Subcutaneous abdominal adipose tissue (tissue), 5 donors: ENCODE measurements around the gene PRAMEF33.
"Not testable (repeated sequence)": the region's sequence is repeated elsewhere in the genome, so short reads cannot be mapped to it uniquely, and the experiment has no call there.

Experiments used
- H3K27ac ChIP-seq: one replicate; pipeline ENCODE4 v1.7.0; 2013; ENCODE audit warnings: low read depth, mild to moderate bottlenecking, inconsistent platforms, low read length, moderate library complexity
- H3K27me3 ChIP-seq, 5 donors: one replicate each; pipeline ENCODE4 v1.7.0; 2013; ENCODE audit warnings: low read length in 5 of 5, inconsistent platforms in 1 of 5; ENCODE audit not compliant: control insufficient read depth in 5 of 5, insufficient read depth in 4 of 5
- H3K36me3 ChIP-seq, 5 donors: one replicate each; pipeline ENCODE4 v1.7.0; 2013; ENCODE audit warnings: low read length in 5 of 5; ENCODE audit not compliant: control insufficient read depth in 5 of 5, insufficient read depth in 5 of 5
- H3K4me1 ChIP-seq, 5 donors: one replicate each; pipeline ENCODE4 v1.7.0; 2013; ENCODE audit warnings: low read length in 5 of 5, mild to moderate bottlenecking in 3 of 5, moderate library complexity in 1 of 5; ENCODE audit not compliant: control insufficient read depth in 5 of 5, insufficient read depth in 5 of 5
- H3K4me3 ChIP-seq, 5 donors: one replicate each; pipeline ENCODE4 v1.7.0; 2013; ENCODE audit warnings: low read length in 5 of 5, low read depth in 1 of 5
- H3K9ac ChIP-seq, 5 donors: one replicate each; pipeline ENCODE4 v1.7.0; 2013; ENCODE audit warnings: low read length in 5 of 5, mild to moderate bottlenecking in 4 of 5, moderate library complexity in 3 of 5
- H3K9me3 ChIP-seq, 5 donors: one replicate each; pipeline ENCODE4 v1.7.0; 2013; ENCODE audit warnings: low read length in 5 of 5; ENCODE audit not compliant: control insufficient read depth in 5 of 5
- donor health status: healthy.
- donor health status: healthy.
- donor health status: healthy.
- donor health status: healthy.
- donor health status: healthy.

The PRAMEF33 gene

GRCh38 chr1:13303239-13303638 is at the start of gene PRAMEF33:
PRAMEF33 (plus strand) TSS chr1:13303539; CDS start chr1:13305955, 2,416 bp downstream.
- not testable (repeated sequence) for H3K27ac ChIP-seq, H3K9me3 ChIP-seq, H3K36me3 ChIP-seq, H3K27me3 ChIP-seq, H3K9ac ChIP-seq, H3K4me3 ChIP-seq, H3K4me1 ChIP-seq

- H3K4me1 ChIP-seq, H3K36me3 ChIP-seq: not testable (repeated sequence)
These were observed 49.4 kb upstream of the PRAMEF33 start, which contains the start of gene PRAMEF5 for GRCh38 chr1:13253898-13254297. PRAMEF5 (plus strand) TSS chr1:13254198; CDS start chr1:13259269, 5,071 bp downstream.

GRCh38 chr1:13265124-13265523 is 38.2 kb upstream of the PRAMEF33 start:
- H3K4me3 ChIP-seq, H3K9me3 ChIP-seq, H3K27ac ChIP-seq, H3K4me1 ChIP-seq, H3K27me3 ChIP-seq, H3K9ac ChIP-seq, H3K36me3 ChIP-seq: not testable (repeated sequence)

More at GRCh38 chr1:13253898-13254297, 49.4 kb upstream of the PRAMEF33 start, which contains the start of gene PRAMEF5:
- H3K27me3 ChIP-seq, H3K4me3 ChIP-seq, H3K9ac ChIP-seq, H3K9me3 ChIP-seq, H3K27ac ChIP-seq: not testable (repeated sequence)

- not testable (repeated sequence) for H3K4me1 ChIP-seq, H3K27ac ChIP-seq, H3K9ac ChIP-seq, H3K9me3 ChIP-seq, H3K4me3 ChIP-seq, H3K36me3 ChIP-seq, H3K27me3 ChIP-seq
These were observed 26.3 kb upstream of the PRAMEF33 start for GRCh38 chr1:13277016-13277415.

GRCh38 chr1:13279617-13280016 is 23.7 kb upstream of the PRAMEF33 start:
- H3K4me1 ChIP-seq, H3K27ac ChIP-seq, H3K9ac ChIP-seq, H3K9me3 ChIP-seq, H3K27me3 ChIP-seq, H3K36me3 ChIP-seq, H3K4me3 ChIP-seq: not testable (repeated sequence)

GRCh38 chr1:13285037-13285436 is 18.3 kb upstream of the PRAMEF33 start, which contains the start of gene PRAMEF8:
PRAMEF8 (minus strand) TSS chr1:13285137; CDS start chr1:13284091, 1,046 bp downstream.
- not testable (repeated sequence) for H3K27ac ChIP-seq, H3K4me3 ChIP-seq, H3K36me3 ChIP-seq, H3K9me3 ChIP-seq, H3K27me3 ChIP-seq, H3K9ac ChIP-seq, H3K4me1 ChIP-seq

- not testable (repeated sequence) for H3K27me3 ChIP-seq, H3K4me3 ChIP-seq, H3K9ac ChIP-seq, H3K36me3 ChIP-seq, H3K4me1 ChIP-seq, H3K27ac ChIP-seq, H3K9me3 ChIP-seq
These were observed 14.3 kb upstream of the PRAMEF33 start for GRCh38 chr1:13289030-13289429.

GRCh38 chr1:13297216-13297931 is 6.0 kb upstream of the PRAMEF33 start:
- H3K27me3 ChIP-seq, H3K9me3 ChIP-seq, H3K27ac ChIP-seq, H3K36me3 ChIP-seq, H3K4me3 ChIP-seq, H3K9ac ChIP-seq, H3K4me1 ChIP-seq: not testable (repeated sequence)

GRCh38 chr1:13298699-13299098 is 4.6 kb upstream of the PRAMEF33 start:
- not testable (repeated sequence) for H3K27ac ChIP-seq, H3K9me3 ChIP-seq, H3K27me3 ChIP-seq, H3K4me1 ChIP-seq, H3K9ac ChIP-seq, H3K36me3 ChIP-seq, H3K4me3 ChIP-seq

GRCh38 chr1:13302197-13302596 is 1.1 kb upstream of the PRAMEF33 start:
- H3K9me3 ChIP-seq, H3K27me3 ChIP-seq, H3K27ac ChIP-seq, H3K9ac ChIP-seq, H3K36me3 ChIP-seq, H3K4me3 ChIP-seq, H3K4me1 ChIP-seq: not testable (repeated sequence)
